PFSK-1 (cell line): Measurements from ENCODE around the gene SEC24D.

Source experiments
- REST ChIP-seq, 2 experiments: IDR thresholded peaks; 2 replicates each; pipeline versions ENCODE4 v1.6.1 to v1.8.0; 2011 to 2012; ENCODE audit warnings: low read depth in 2 of 2, low read length in 2 of 2, control low read depth in 1 of 2, inconsistent platforms in 1 of 2, mild to moderate bottlenecking in 1 of 2, moderate library complexity in 1 of 2; ENCODE audit not compliant: insufficient read depth in 1 of 2
- TAF1 ChIP-seq: IDR thresholded peaks from 2 replicates; pipeline ENCODE4 v1.6.1; 2012; ENCODE audit warnings: low read length, control low read depth, borderline replicate concordance; ENCODE audit not compliant: insufficient read depth

- TF ChIP-seq TAF1 (no peak), REST (IDR thresholded peaks at IDR 0.05; ENCODE audit: insufficient read depth in 1 of 2, low read depth in 2 of 2, low read length in 2 of 2) (no peak)
Measured at GRCh38 chr4:118758293-118758692, 77.6 kb downstream of the SEC24D start.
